ENCODE data around the gene DNAI7.

Gene DNAI7

GRCh38 chr12:25146686-25147085 is 48.3 kb downstream of the DNAI7 start:
- H3K27ac Mint-ChIP-seq = no peak overlapping the region
- peaks cover 1% of the 10 kb centered on the region for H3K27me3 Mint-ChIP-seq
- no peaks in the 10 kb centered on the region for H3K36me3 Mint-ChIP-seq (ENCODE audit: low read depth)
- H3K9me3 Mint-ChIP-seq = no peaks in the 10 kb centered on the region
- H3K4me3 Mint-ChIP-seq = no peak overlapping the region
- peaks cover 5% of the 10 kb centered on the region for H3K4me1 Mint-ChIP-seq (ENCODE audit: low read depth)
- intact Hi-C loops (cut with micrococcal nuclease) = no loop called here

- Mint-ChIP-seq H3K9me3 (peaks cover 4% of the 10 kb centered on the region), H3K27ac (no peak overlapping the region), H3K27me3 (no peaks in the 10 kb centered on the region), H3K4me3 (no peak overlapping the region), H3K4me1 (ENCODE audit: low read depth) (no peaks in the 10 kb centered on the region), H3K36me3 (ENCODE audit: low read depth) (no peaks in the 10 kb centered on the region)
- intact Hi-C loops (cut with micrococcal nuclease) = loop anchor here (10.0 kb wide), 1 partner anchor 1931 kb away; no protein-coding TSS in a partner anchor
Measured at GRCh38 chr12:25135531-25136154, 59.3 kb downstream of the DNAI7 start.

GRCh38 chr12:25131270-25131669 is 63.7 kb downstream of the DNAI7 start:
- Mint-ChIP-seq H3K9me3 (no peaks in the 10 kb centered on the region), H3K4me3 (no peak overlapping the region), H3K4me1 (ENCODE audit: low read depth) (peaks cover 10% of the 10 kb centered on the region), H3K27me3 (no peaks in the 10 kb centered on the region), H3K27ac (no peak overlapping the region), H3K36me3 (ENCODE audit: low read depth) (no peaks in the 10 kb centered on the region)
- intact Hi-C loops (cut with micrococcal nuclease) = loop anchor here (10.0 kb wide), 1 partner anchor 1926 kb away; no protein-coding TSS in a partner anchor

- intact Hi-C loops (cut with micrococcal nuclease) = loop anchor here (1.0 to 10.0 kb wide), 2 partner anchors 139 to 1926 kb away; no protein-coding TSS in a partner anchor
- no peak overlapping the region for H3K4me3 Mint-ChIP-seq
- peaks cover 10% of the 10 kb centered on the region for H3K4me1 Mint-ChIP-seq (ENCODE audit: low read depth)
- no peaks in the 10 kb centered on the region for H3K9me3 Mint-ChIP-seq
- H3K27ac Mint-ChIP-seq = no peak overlapping the region
- no peaks in the 10 kb centered on the region for H3K36me3 Mint-ChIP-seq (ENCODE audit: low read depth)
- H3K27me3 Mint-ChIP-seq = no peaks in the 10 kb centered on the region
Measured at GRCh38 chr12:25130741-25131188, 64.2 kb downstream of the DNAI7 start.

GRCh38 chr12:25126746-25127145 is 68.2 kb downstream of the DNAI7 start:
- no peak overlapping the region for H3K4me3 Mint-ChIP-seq
- H3K36me3 Mint-ChIP-seq (ENCODE audit: low read depth) = no peaks in the 10 kb centered on the region
- H3K4me1 Mint-ChIP-seq (ENCODE audit: low read depth) = peaks cover 10% of the 10 kb centered on the region
- intact Hi-C loops (cut with micrococcal nuclease) = no loop called here
- no peaks in the 10 kb centered on the region for H3K27me3 Mint-ChIP-seq
- H3K9me3 Mint-ChIP-seq = no peaks in the 10 kb centered on the region
- H3K27ac Mint-ChIP-seq = no peak overlapping the region

GRCh38 chr12:25126101-25126500 is 68.9 kb downstream of the DNAI7 start:
- no peak overlapping the region for H3K4me3 Mint-ChIP-seq
- H3K27ac Mint-ChIP-seq = no peak overlapping the region
- no peaks in the 10 kb centered on the region for H3K36me3 Mint-ChIP-seq (ENCODE audit: low read depth)
- intact Hi-C loops (cut with micrococcal nuclease) = no loop called here
- no peaks in the 10 kb centered on the region for H3K9me3 Mint-ChIP-seq
- H3K4me1 Mint-ChIP-seq (ENCODE audit: low read depth) = peaks cover 10% of the 10 kb centered on the region
- H3K27me3 Mint-ChIP-seq = no peaks in the 10 kb centered on the region

- peaks cover 10% of the 10 kb centered on the region for H3K4me1 Mint-ChIP-seq (ENCODE audit: low read depth)
- H3K36me3 Mint-ChIP-seq (ENCODE audit: low read depth) = no peaks in the 10 kb centered on the region
- H3K27ac Mint-ChIP-seq = no peak overlapping the region
Measured at GRCh38 chr12:25124493-25124892, 70.5 kb downstream of the DNAI7 start.

GRCh38 chr12:25123126-25123525 is 71.8 kb downstream of the DNAI7 start:
- intact Hi-C loops (cut with micrococcal nuclease) = no loop called here
- H3K36me3 Mint-ChIP-seq (ENCODE audit: low read depth) = no peaks in the 10 kb centered on the region
- no peaks in the 10 kb centered on the region for H3K4me1 Mint-ChIP-seq (ENCODE audit: low read depth)
- no peaks in the 10 kb centered on the region for H3K27me3 Mint-ChIP-seq
- no peaks in the 10 kb centered on the region for H3K9me3 Mint-ChIP-seq
- H3K27ac Mint-ChIP-seq = no peak overlapping the region
- no peak overlapping the region for H3K4me3 Mint-ChIP-seq

More at GRCh38 chr12:25124493-25124892, 70.5 kb downstream of the DNAI7 start:
- Mint-ChIP-seq H3K9me3 (no peaks in the 10 kb centered on the region), H3K27me3 (no peaks in the 10 kb centered on the region), H3K4me3 (no peak overlapping the region)
- intact Hi-C loops (cut with micrococcal nuclease) = no loop called here

- H3K9me3 Mint-ChIP-seq = no peaks in the 10 kb centered on the region
- no peaks in the 10 kb centered on the region for H3K4me1 Mint-ChIP-seq (ENCODE audit: low read depth)
- no peak overlapping the region for H3K27ac Mint-ChIP-seq
- no peak overlapping the region for H3K4me3 Mint-ChIP-seq
- H3K27me3 Mint-ChIP-seq = no peaks in the 10 kb centered on the region
- no peaks in the 10 kb centered on the region for H3K36me3 Mint-ChIP-seq (ENCODE audit: low read depth)
- intact Hi-C loops (cut with micrococcal nuclease) = no loop called here
Measured at GRCh38 chr12:25121916-25122315, 73.0 kb downstream of the DNAI7 start.

- Mint-ChIP-seq H3K4me1 (ENCODE audit: low read depth) (no peaks in the 10 kb centered on the region), H3K27me3 (no peaks in the 10 kb centered on the region), H3K27ac (no peak overlapping the region), H3K4me3 (no peak overlapping the region), H3K36me3 (ENCODE audit: low read depth) (no peaks in the 10 kb centered on the region), H3K9me3 (no peaks in the 10 kb centered on the region)
- intact Hi-C loops (cut with micrococcal nuclease) = no loop called here
Measured at GRCh38 chr12:25121110-25121509, 73.8 kb downstream of the DNAI7 start.

GRCh38 chr12:25119020-25119419 is 75.9 kb downstream of the DNAI7 start:
- H3K36me3 Mint-ChIP-seq (ENCODE audit: low read depth) = no peaks in the 10 kb centered on the region
- intact Hi-C loops (cut with micrococcal nuclease) = no loop called here
- no peaks in the 10 kb centered on the region for H3K27me3 Mint-ChIP-seq
- no peak overlapping the region for H3K4me3 Mint-ChIP-seq
- no peaks in the 10 kb centered on the region for H3K4me1 Mint-ChIP-seq (ENCODE audit: low read depth)
- H3K9me3 Mint-ChIP-seq = no peaks in the 10 kb centered on the region
- H3K27ac Mint-ChIP-seq = no peak overlapping the region

- Mint-ChIP-seq H3K36me3 (ENCODE audit: low read depth) (peaks cover under 1% of the 10 kb centered on the region), H3K27ac (no peak overlapping the region), H3K4me1 (ENCODE audit: low read depth) (no peaks in the 10 kb centered on the region), H3K4me3 (no peak overlapping the region), H3K27me3 (no peaks in the 10 kb centered on the region), H3K9me3 (no peaks in the 10 kb centered on the region)
- intact Hi-C loops (cut with micrococcal nuclease) = no loop called here
Measured at GRCh38 chr12:25115677-25116076, 79.3 kb downstream of the DNAI7 start.

- Mint-ChIP-seq H3K4me3 (no peak overlapping the region), H3K27me3 (no peaks in the 10 kb centered on the region), H3K27ac (no peak overlapping the region), H3K36me3 (ENCODE audit: low read depth) (peaks cover 20% of the 10 kb centered on the region), H3K9me3 (no peaks in the 10 kb centered on the region), H3K4me1 (ENCODE audit: low read depth) (peaks cover 5% of the 10 kb centered on the region)
- intact Hi-C loops (cut with micrococcal nuclease) = no loop called here
Measured at GRCh38 chr12:25113651-25114050, 81.3 kb downstream of the DNAI7 start.

- intact Hi-C loops (cut with micrococcal nuclease) = no loop called here
- H3K27me3 Mint-ChIP-seq = no peaks in the 10 kb centered on the region
- no peaks in the 10 kb centered on the region for H3K9me3 Mint-ChIP-seq
- peaks cover 12% of the 10 kb centered on the region for H3K4me1 Mint-ChIP-seq (ENCODE audit: low read depth)
- H3K4me3 Mint-ChIP-seq = no peak overlapping the region
- no peak overlapping the region for H3K27ac Mint-ChIP-seq
- H3K36me3 Mint-ChIP-seq (ENCODE audit: low read depth) = peaks cover 29% of the 10 kb centered on the region
Measured at GRCh38 chr12:25110260-25110659, 84.7 kb downstream of the DNAI7 start.

GRCh38 chr12:25107920-25108319 is 87.0 kb downstream of the DNAI7 start:
- no peak overlapping the region for H3K4me3 Mint-ChIP-seq
- peak overlapping the region; percentile 51 for H3K27ac Mint-ChIP-seq
- peaks cover 12% of the 10 kb centered on the region for H3K4me1 Mint-ChIP-seq (ENCODE audit: low read depth)
- no peaks in the 10 kb centered on the region for H3K27me3 Mint-ChIP-seq
- no peaks in the 10 kb centered on the region for H3K9me3 Mint-ChIP-seq
- peaks cover 47% of the 10 kb centered on the region for H3K36me3 Mint-ChIP-seq (ENCODE audit: low read depth)
- intact Hi-C loops (cut with micrococcal nuclease) = loop anchor here (5.0 kb wide), 1 partner anchor 36 kb away; no protein-coding TSS in a partner anchor

Measured in dendritic cell treated with granulocyte-macrophage colony-stimulating factor and Interleukin-4, amounts not matched to agents 40 ng/mL and 50 ng/mL, for 4 days (primary cell).